Endothelial cell (in vitro differentiated cells): ENCODE results near the gene GEN1. TPM values are rescaled to one million over a fixed set of nuclear protein-coding genes. Genes with fewer than 3 reads are reported as not detected.

Experiments used
- DNase-seq: peaks from one replicate; pipeline ENCODE4 v3.0.0; 2021; ENCODE audit warnings: low spot score
- H3K27ac Mint-ChIP-seq: one replicate; pipeline ENCODE4 v1.8.0; 2021; ENCODE audit warnings: mixed read lengths, inconsistent platforms; ENCODE audit not compliant: unreplicated experiment
- H3K27me3 Mint-ChIP-seq: one replicate; pipeline ENCODE4 v1.8.0; 2021; ENCODE audit warnings: mild to moderate bottlenecking, moderate library complexity, mixed read lengths, inconsistent platforms; ENCODE audit not compliant: unreplicated experiment
- H3K36me3 Mint-ChIP-seq: one replicate; pipeline ENCODE4 v1.8.0; 2021; ENCODE audit warnings: mild to moderate bottlenecking, low read depth, mixed read lengths, inconsistent platforms; ENCODE audit not compliant: unreplicated experiment
- H3K4me1 Mint-ChIP-seq: one replicate; pipeline ENCODE4 v1.8.0; 2021; ENCODE audit warnings: mild to moderate bottlenecking, mixed read lengths, inconsistent platforms; ENCODE audit not compliant: unreplicated experiment
- H3K4me3 Mint-ChIP-seq: one replicate; pipeline ENCODE4 v1.8.0; 2021; ENCODE audit warnings: mild to moderate bottlenecking, mixed read lengths, inconsistent platforms; ENCODE audit not compliant: unreplicated experiment
- H3K9me3 Mint-ChIP-seq: one replicate; pipeline ENCODE4 v1.8.0; 2021; ENCODE audit warnings: mixed read lengths, inconsistent platforms; ENCODE audit not compliant: unreplicated experiment
- CTCF ChIP-seq: fragments of 200-600 bp; sonication (generic); IDR thresholded peaks from one replicate; pipeline ENCODE4 v1.5.0; 2021; ENCODE audit warnings: antibody characterized with exemption; ENCODE audit not compliant: unreplicated experiment
- total RNA-seq: library from RNA; stranded (reverse); fragmentation: NEBNext Ultra II Directional; extraction: Animal tissue kit (Norgen Biotek cat#: 25700); gene quantifications from one replicate; pipeline ENCODE4 v1.2.1, GENCODE V29; 2021; ENCODE audit not compliant: unreplicated experiment

GEN1 gene
- total RNA-seq, 1 donor from 2014 or later = 12.3 TPM

GRCh38 chr2:17710547-17711248 is 43.2 kb upstream of the GEN1 start:
- H3K4me3 Mint-ChIP-seq = no peak overlapping the region
- no peaks in the 10 kb centered on the region for H3K27me3 Mint-ChIP-seq
- no peaks in the 10 kb centered on the region for H3K4me1 Mint-ChIP-seq
- no peaks in the 10 kb centered on the region for H3K9me3 Mint-ChIP-seq
- no peak for TF ChIP-seq CTCF
- H3K27ac Mint-ChIP-seq = no peak overlapping the region
- DNase-seq = no peak
- H3K36me3 Mint-ChIP-seq = no peaks in the 10 kb centered on the region

- DNase-seq = no peak
- no peak for TF ChIP-seq CTCF
- H3K27me3 Mint-ChIP-seq = no peaks in the 10 kb centered on the region
- no peaks in the 10 kb centered on the region for H3K9me3 Mint-ChIP-seq
- H3K27ac Mint-ChIP-seq = no peak overlapping the region
- no peak overlapping the region for H3K4me3 Mint-ChIP-seq
- peaks cover under 1% of the 10 kb centered on the region for H3K4me1 Mint-ChIP-seq
- H3K36me3 Mint-ChIP-seq = no peaks in the 10 kb centered on the region
Observed at GRCh38 chr2:17713291-17713690, 40.6 kb upstream of the GEN1 start.

- Mint-ChIP-seq H3K27ac (no peak overlapping the region), H3K4me1 (peaks cover 6% of the 10 kb centered on the region), H3K36me3 (peaks cover 6% of the 10 kb centered on the region), H3K27me3 (no peaks in the 10 kb centered on the region), H3K9me3 (no peaks in the 10 kb centered on the region), H3K4me3 (no peak overlapping the region)
- no peak for TF ChIP-seq CTCF
- no peak for DNase-seq
Observed at GRCh38 chr2:17717666-17718065, 36.3 kb upstream of the GEN1 start.

GRCh38 chr2:17718689-17719088 is 35.2 kb upstream of the GEN1 start:
- no peaks in the 10 kb centered on the region for H3K9me3 Mint-ChIP-seq
- H3K27ac Mint-ChIP-seq = no peak overlapping the region
- H3K27me3 Mint-ChIP-seq = no peaks in the 10 kb centered on the region
- DNase-seq = no peak
- H3K36me3 Mint-ChIP-seq = peaks cover 6% of the 10 kb centered on the region
- no peak for TF ChIP-seq CTCF
- no peak overlapping the region for H3K4me3 Mint-ChIP-seq
- H3K4me1 Mint-ChIP-seq = peaks cover 6% of the 10 kb centered on the region

- Mint-ChIP-seq H3K36me3 (peaks cover 6% of the 10 kb centered on the region), H3K9me3 (no peaks in the 10 kb centered on the region), H3K4me1 (peaks cover 6% of the 10 kb centered on the region), H3K27me3 (no peaks in the 10 kb centered on the region), H3K27ac (no peak overlapping the region), H3K4me3 (no peak overlapping the region)
- peak; percentile 92 for TF ChIP-seq CTCF
- DNase-seq = no peak
Observed at GRCh38 chr2:17719562-17720371, 34.2 kb upstream of the GEN1 start.
